ENCODE results near the gene TMEM260.

The TMEM260 gene

DNA sequence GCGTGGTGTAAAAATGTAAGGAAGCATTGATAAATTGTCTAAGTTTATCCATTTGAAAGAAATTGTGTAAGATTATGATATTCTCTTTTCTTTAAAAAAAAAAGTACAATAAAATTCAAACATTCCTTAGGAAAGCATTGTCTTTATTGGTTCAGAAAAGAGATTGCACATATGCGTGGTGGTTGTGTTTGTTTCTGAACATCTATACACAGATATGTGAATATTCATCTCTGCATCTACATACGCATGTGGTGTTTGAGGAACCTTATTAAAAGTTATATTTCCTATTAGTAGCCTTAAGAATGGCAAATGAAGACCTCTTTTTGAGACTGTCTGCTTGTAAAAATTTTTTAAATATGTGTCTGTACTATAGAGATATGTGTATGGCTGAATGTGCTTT is 69.8 kb downstream of the TMEM260 start:
- Histone ChIP-seq H3K4me3 (replicated peaks; ENCODE audit: insufficient read depth, low read length) (no peak overlapping the region), H3K27me3 (ENCODE audit: insufficient read depth, poor library complexity, severe bottlenecking) (no peaks in the 10 kb centered on the region), H3K27ac (replicated peaks) (no peak overlapping the region)
- no peak for DNase-seq (ENCODE audit: low read depth in 1 of 2, low spot score in 1 of 2)
- no peak for TF ChIP-seq SPI1 (IDR thresholded peaks at IDR 0.05; ENCODE audit: borderline replicate concordance, low read depth)
- TF ChIP-seq, protein P1, sequence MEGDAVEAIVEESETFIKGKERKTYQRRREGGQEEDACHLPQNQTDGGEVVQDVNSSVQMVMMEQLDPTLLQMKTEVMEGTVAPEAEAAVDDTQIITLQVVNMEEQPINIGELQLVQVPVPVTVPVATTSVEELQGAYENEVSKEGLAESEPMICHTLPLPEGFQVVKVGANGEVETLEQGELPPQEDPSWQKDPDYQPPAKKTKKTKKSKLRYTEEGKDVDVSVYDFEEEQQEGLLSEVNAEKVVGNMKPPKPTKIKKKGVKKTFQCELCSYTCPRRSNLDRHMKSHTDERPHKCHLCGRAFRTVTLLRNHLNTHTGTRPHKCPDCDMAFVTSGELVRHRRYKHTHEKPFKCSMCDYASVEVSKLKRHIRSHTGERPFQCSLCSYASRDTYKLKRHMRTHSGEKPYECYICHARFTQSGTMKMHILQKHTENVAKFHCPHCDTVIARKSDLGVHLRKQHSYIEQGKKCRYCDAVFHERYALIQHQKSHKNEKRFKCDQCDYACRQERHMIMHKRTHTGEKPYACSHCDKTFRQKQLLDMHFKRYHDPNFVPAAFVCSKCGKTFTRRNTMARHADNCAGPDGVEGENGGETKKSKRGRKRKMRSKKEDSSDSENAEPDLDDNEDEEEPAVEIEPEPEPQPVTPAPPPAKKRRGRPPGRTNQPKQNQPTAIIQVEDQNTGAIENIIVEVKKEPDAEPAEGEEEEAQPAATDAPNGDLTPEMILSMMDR (IDR thresholded peaks at IDR 0.05; ENCODE audit: insufficient read depth, low read length) = no peak
- TF ChIP-seq POLR2AphosphoS5 (IDR thresholded peaks at IDR 0.05; ENCODE audit: low read depth) = no peak
- no peak for TF ChIP-seq GABPA (IDR thresholded peaks at IDR 0.05; ENCODE audit: low read depth)
- TF ChIP-seq, protein P2, sequence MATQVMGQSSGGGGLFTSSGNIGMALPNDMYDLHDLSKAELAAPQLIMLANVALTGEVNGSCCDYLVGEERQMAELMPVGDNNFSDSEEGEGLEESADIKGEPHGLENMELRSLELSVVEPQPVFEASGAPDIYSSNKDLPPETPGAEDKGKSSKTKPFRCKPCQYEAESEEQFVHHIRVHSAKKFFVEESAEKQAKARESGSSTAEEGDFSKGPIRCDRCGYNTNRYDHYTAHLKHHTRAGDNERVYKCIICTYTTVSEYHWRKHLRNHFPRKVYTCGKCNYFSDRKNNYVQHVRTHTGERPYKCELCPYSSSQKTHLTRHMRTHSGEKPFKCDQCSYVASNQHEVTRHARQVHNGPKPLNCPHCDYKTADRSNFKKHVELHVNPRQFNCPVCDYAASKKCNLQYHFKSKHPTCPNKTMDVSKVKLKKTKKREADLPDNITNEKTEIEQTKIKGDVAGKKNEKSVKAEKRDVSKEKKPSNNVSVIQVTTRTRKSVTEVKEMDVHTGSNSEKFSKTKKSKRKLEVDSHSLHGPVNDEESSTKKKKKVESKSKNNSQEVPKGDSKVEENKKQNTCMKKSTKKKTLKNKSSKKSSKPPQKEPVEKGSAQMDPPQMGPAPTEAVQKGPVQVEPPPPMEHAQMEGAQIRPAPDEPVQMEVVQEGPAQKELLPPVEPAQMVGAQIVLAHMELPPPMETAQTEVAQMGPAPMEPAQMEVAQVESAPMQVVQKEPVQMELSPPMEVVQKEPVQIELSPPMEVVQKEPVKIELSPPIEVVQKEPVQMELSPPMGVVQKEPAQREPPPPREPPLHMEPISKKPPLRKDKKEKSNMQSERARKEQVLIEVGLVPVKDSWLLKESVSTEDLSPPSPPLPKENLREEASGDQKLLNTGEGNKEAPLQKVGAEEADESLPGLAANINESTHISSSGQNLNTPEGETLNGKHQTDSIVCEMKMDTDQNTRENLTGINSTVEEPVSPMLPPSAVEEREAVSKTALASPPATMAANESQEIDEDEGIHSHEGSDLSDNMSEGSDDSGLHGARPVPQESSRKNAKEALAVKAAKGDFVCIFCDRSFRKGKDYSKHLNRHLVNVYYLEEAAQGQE (IDR thresholded peaks at IDR 0.05; ENCODE audit: insufficient replicate concordance, low read depth) = no peak

DNA sequence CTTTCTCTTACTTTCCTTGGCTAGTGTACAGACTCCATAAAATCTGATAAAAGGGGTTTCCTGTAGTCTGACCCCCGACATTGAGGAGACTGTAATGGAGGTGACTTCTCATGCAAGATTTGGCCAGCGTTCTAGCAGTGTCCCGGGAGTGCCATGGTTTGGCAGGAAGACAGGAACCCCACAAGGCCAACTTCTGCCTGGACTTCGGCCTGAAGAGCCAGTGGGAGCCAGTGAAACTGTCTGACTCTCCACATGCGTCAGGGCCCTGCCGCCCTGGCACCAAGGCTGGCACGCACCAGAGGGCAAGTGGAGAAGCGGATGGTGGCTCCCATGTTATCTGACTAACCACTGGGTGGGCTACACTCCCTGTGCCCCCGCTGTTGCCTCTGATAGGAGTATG is 70.5 kb downstream of the TMEM260 start:
- TF ChIP-seq POLR2AphosphoS5 (IDR thresholded peaks at IDR 0.05; ENCODE audit: low read depth) (no peak), GABPA (IDR thresholded peaks at IDR 0.05; ENCODE audit: low read depth) (no peak), SPI1 (IDR thresholded peaks at IDR 0.05; ENCODE audit: borderline replicate concordance, low read depth) (no peak)
- TF ChIP-seq, protein P1 (IDR thresholded peaks at IDR 0.05; ENCODE audit: insufficient read depth, low read length) = no peak
- TF ChIP-seq, protein P2 (IDR thresholded peaks at IDR 0.05; ENCODE audit: insufficient replicate concordance, low read depth) = no peak
- Histone ChIP-seq H3K27me3 (ENCODE audit: insufficient read depth, poor library complexity, severe bottlenecking) (no peaks in the 10 kb centered on the region), H3K27ac (replicated peaks) (no peak overlapping the region), H3K4me3 (replicated peaks; ENCODE audit: insufficient read depth, low read length) (no peak overlapping the region)
- DNase-seq (ENCODE audit: low read depth in 1 of 2, low spot score in 1 of 2) = no peak

DNA sequence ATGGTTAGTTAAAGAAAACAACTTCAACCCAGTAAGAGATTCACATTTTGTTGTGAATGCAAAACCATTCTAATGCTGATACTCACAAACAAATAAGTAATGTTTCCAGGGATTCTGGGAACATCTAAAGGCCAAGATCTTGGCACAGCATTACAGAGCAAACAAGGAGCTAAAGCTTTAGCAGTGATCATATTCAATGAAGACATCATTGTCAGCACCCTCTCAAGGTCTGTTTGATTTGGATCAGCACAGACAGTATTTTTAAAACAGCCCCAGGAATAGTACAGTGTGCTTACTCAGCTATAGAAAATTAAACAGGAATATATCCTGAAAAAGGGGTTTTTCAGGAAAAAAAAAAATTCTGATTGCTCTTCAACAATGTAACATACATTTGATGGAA is 71.4 kb downstream of the TMEM260 start:
- DNase-seq (ENCODE audit: low read depth in 1 of 2, low spot score in 1 of 2) = no peak
- H3K4me3 ChIP-seq (replicated peaks; ENCODE audit: insufficient read depth, low read length) = no peak overlapping the region
- TF ChIP-seq, protein P2 (IDR thresholded peaks at IDR 0.05; ENCODE audit: insufficient replicate concordance, low read depth) = no peak
- TF ChIP-seq, protein P1 (IDR thresholded peaks at IDR 0.05; ENCODE audit: insufficient read depth, low read length) = no peak
- no peak for TF ChIP-seq SPI1 (IDR thresholded peaks at IDR 0.05; ENCODE audit: borderline replicate concordance, low read depth)
- H3K27ac ChIP-seq (replicated peaks) = no peak overlapping the region
- H3K27me3 ChIP-seq (ENCODE audit: insufficient read depth, poor library complexity, severe bottlenecking) = no peaks in the 10 kb centered on the region
